Endothelial cell of umbilical vein (primary cell): ENCODE measurements around the gene CCNE1. TPM values are rescaled to one million over a fixed set of nuclear protein-coding genes. Genes with fewer than 3 reads are reported as not detected.

Experiments used
- BruUV-seq: library from RNA; stranded (reverse); fragments of 400-500 nt; replicated peaks from 2 replicates; lab custom pipeline; 2021; lab: Mats Ljungman, UMichigan
- CTCF ChIA-PET: fragments of 300-600, 350-600 bp; sonication (Branson Sonifier 250); formaldehyde crosslinking; loops from one replicate; lab custom pipeline; 2021; ENCODE audit warnings: antibody characterized with exemption, inconsistent platforms; lab: Charles Lee
- POLR2A ChIA-PET: fragments of 300-600, 350-600 bp; sonication (Branson Sonifier 250); formaldehyde crosslinking; loops from one replicate; lab custom pipeline; 2021; ENCODE audit warnings: antibody characterized with exemption, inconsistent platforms; lab: Charles Lee
- DNase-seq: peaks from one replicate; pipeline ENCODE4 v3.0.0-alpha.2; 2011; ENCODE audit warnings: low read depth, low spot score
- FAIRE-seq: peaks from 2 replicates; lab custom pipeline; 2011; peaks lifted over from hg19 to GRCh38; lab: Jason Lieb, UNC
- H2AFZ ChIP-seq: 2 replicates; pipeline ENCODE4 v1.6.0; 2012; ENCODE audit warnings: low read depth, low read length, control low read depth, inconsistent platforms
- H3K27ac ChIP-seq: 2 replicates; pipeline ENCODE4 v1.5.1; 2011; ENCODE audit warnings: low read depth, mild to moderate bottlenecking, control low read depth, low read length, moderate library complexity; ENCODE audit not compliant: insufficient read depth
- H3K27me3 ChIP-seq, 2 experiments: 2 replicates each; pipeline versions ENCODE4 v1.6.0 to v1.6.1; 2011; ENCODE audit warnings: low read length in 2 of 2, mixed read lengths in 1 of 2; ENCODE audit not compliant: control insufficient read depth in 2 of 2, insufficient read depth in 2 of 2
- H3K36me3 ChIP-seq, 2 experiments: 2 replicates in 1 of 2; 3 replicates in 1 of 2; pipeline ENCODE4 v1.5.1; 2011; ENCODE audit warnings: low read length in 2 of 2, mild to moderate bottlenecking in 1 of 2, moderate library complexity in 1 of 2; ENCODE audit not compliant: control insufficient read depth in 2 of 2, insufficient read depth in 2 of 2; ENCODE audit errors: extremely low read depth in 1 of 2
- H3K4me1 ChIP-seq: 3 replicates; pipeline ENCODE4 v1.5.1; 2011; ENCODE audit warnings: mild to moderate bottlenecking, low read length; ENCODE audit not compliant: control insufficient read depth, insufficient read depth; ENCODE audit errors: extremely low read depth
- H3K4me2 ChIP-seq: 2 replicates; pipeline ENCODE4 v1.6.1; 2011; ENCODE audit warnings: low read length, control low read depth, mixed read lengths; ENCODE audit not compliant: insufficient read depth
- H3K4me3 ChIP-seq, 3 experiments: fragments of 200-600 bp in 1 of 3; sonication (generic), shearing (Covaris generic) in 1 of 3; replicated peaks in 1 of 3; 2 replicates each; pipeline ENCODE4 v1.5.1; 2011 to 2016; ENCODE audit warnings: control low read depth in 3 of 3, low read length in 3 of 3, mild to moderate bottlenecking in 2 of 3, inconsistent platforms in 1 of 3, low read depth in 1 of 3, moderate library complexity in 1 of 3; ENCODE audit not compliant: insufficient read depth in 1 of 3
- H3K79me2 ChIP-seq: 2 replicates; pipeline ENCODE4 v1.6.0; 2012; ENCODE audit warnings: low read length, inconsistent platforms; ENCODE audit not compliant: control insufficient read depth, insufficient read depth
- H3K9ac ChIP-seq: replicated peaks from 2 replicates; pipeline ENCODE3; 2011; ENCODE audit warnings: low read length, control low read depth; ENCODE audit not compliant: insufficient read depth; ENCODE audit errors: extremely low read depth
- H3K9me1 ChIP-seq: replicated peaks from 3 replicates; pipeline ENCODE4 v1.6.0; 2011; ENCODE audit warnings: mild to moderate bottlenecking, low read length; ENCODE audit not compliant: control insufficient read depth, insufficient read depth; ENCODE audit errors: extremely low read depth
- H3K9me3 ChIP-seq: replicated peaks from 2 replicates; pipeline ENCODE4 v1.5.1; 2012; ENCODE audit warnings: low read length, inconsistent platforms; ENCODE audit not compliant: control insufficient read depth, insufficient read depth
- H4K20me1 ChIP-seq: replicated peaks from 2 replicates; pipeline ENCODE3; 2011; ENCODE audit warnings: mild to moderate bottlenecking, low read length; ENCODE audit not compliant: control insufficient read depth, insufficient read depth; ENCODE audit errors: extremely low read depth
- CTCF ChIP-seq, 2 donors: IDR thresholded peaks; 1 replicate in 1 of 2; 2 replicates in 1 of 2; pipeline ENCODE4 v1.5.1; 2011; ENCODE audit warnings: low read length in 2 of 2, mild to moderate bottlenecking in 2 of 2, moderate library complexity in 2 of 2, control low read depth in 1 of 2, inconsistent platforms in 1 of 2, low read depth in 1 of 2; ENCODE audit not compliant: insufficient read depth in 1 of 2; ENCODE audit errors: extremely low read depth in 1 of 2
- EZH2 ChIP-seq: IDR thresholded peaks from 2 replicates; pipeline ENCODE4 v1.6.1; 2012; ENCODE audit warnings: borderline replicate concordance, low read depth, mild to moderate bottlenecking, moderate library complexity, low read length, inconsistent platforms; ENCODE audit not compliant: severe bottlenecking
- GATA2 ChIP-seq: IDR thresholded peaks from 2 replicates; pipeline ENCODE4 v1.7.0; 2011; ENCODE audit warnings: low read depth, mild to moderate bottlenecking, moderate library complexity, mixed read lengths, low read length; ENCODE audit not compliant: insufficient read length, insufficient read depth
- MYC ChIP-seq: IDR thresholded peaks from one replicate; pipeline ENCODE4 v1.6.1; 2011; ENCODE audit warnings: mild to moderate bottlenecking, low read depth, low read length
- POLR2A ChIP-seq: IDR thresholded peaks from 2 replicates; pipeline ENCODE4 v1.6.1; 2012; ENCODE audit warnings: low read depth, mild to moderate bottlenecking, control low read depth, low read length
- dilution Hi-C: fragments of 300-500 bp; cut with MboI; formaldehyde crosslinking; loops from one replicate; pipeline ENCODE4 v1.15.0; 2019; ENCODE audit warnings: low sequenced_read_pairs; ENCODE audit not compliant: extremely low pct_ligation_motif_present
- intact Hi-C: fragments of 100-400 bp; cut with micrococcal nuclease; formaldehyde crosslinking; loops from one replicate; pipeline ENCODE4 v1.10.0; 2022
- polyA plus RNA-seq, 4 experiments: library from polyadenylated mRNA; depleted of rRNA in 3 of 4; stranded (reverse) in 3 of 4; unstranded in 1 of 4; fragments of >200 nt; gene quantifications; 2 replicates each; pipeline versions ENCODE4 v1.2.1 to v1.2.3, GENCODE V29; 2011 to 2012; ENCODE audit warnings: missing spikeins in 1 of 4
- total RNA-seq: library from RNA; stranded (reverse); gene quantifications from 2 replicates; pipeline ENCODE4 v1.2.3, GENCODE V29; 2021
- TF ChIP-seq, protein P1 (sequence below): IDR thresholded peaks from 2 replicates; pipeline ENCODE4 v1.6.1; 2011; ENCODE audit not compliant: insufficient read depth, insufficient read length

Gene CCNE1
- total and polyA plus RNA-seq, 2 donors (not counting 3 experiments of a cell fraction or from before 2014, with no cell fraction given): 8.3 to 10.1 TPM

DNA sequence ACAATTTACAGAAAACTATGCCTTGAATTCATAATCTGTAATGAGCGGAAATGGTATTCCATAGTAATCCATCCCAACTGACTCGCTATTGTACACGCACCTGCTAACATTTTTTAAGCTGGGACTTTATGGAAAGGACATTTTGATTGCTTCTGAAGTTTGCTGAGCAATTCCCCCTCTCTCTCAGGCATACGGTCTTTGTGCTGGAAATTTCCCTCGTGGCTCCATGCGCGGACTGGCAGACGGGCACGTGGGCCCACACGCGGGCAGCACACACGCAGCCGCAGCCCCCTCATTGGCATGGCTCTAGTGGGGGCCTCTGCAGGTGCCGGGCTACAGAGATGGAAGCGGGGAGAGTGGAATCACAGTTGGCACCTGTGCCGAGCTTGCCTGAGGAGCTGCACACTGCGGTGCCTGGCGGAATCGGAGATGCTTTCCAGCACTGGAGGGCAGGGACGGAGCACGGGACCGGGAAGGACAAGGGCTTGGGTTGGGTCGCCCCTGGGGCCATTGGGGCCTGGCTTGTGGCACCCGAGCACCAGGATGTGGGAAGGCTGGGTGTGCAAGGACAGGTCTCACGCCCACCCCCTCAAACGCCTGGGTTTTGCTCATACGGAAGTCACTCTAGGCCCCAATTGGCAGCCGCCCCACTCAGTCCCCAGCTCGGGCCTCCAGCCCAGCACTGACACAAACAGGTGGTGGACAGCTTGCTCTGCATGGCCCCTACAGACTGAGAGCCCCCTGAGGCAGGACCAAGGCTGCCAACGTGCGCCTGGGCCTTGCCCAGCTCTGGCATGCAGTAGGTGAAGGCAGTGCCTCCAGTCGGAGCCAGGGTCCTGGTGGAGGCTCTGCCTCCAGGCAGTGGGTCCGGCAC lies 30.2 kb upstream of the CCNE1 start:
- DNase-seq (no peak), FAIRE-seq (no peak)
- H3K9me3 ChIP-seq: no peaks in the 10 kb centered on the region
- no peak overlapping the region for H3K4me2 ChIP-seq
- no peak for TF ChIP-seq CTCF (IDR thresholded peaks at IDR 0.05; ENCODE audit: extremely low read depth in 1 of 2, insufficient read depth in 1 of 2, low read depth in 1 of 2, low read length in 2 of 2)
- TF ChIP-seq, protein P1, sequence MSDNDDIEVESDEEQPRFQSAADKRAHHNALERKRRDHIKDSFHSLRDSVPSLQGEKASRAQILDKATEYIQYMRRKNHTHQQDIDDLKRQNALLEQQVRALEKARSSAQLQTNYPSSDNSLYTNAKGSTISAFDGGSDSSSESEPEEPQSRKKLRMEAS: no peak
- TF ChIP-seq MYC: no peak
- TF ChIP-seq EZH2: no peak
- no peak for TF ChIP-seq POLR2A
- TF ChIP-seq GATA2: no peak
- H3K9me1 ChIP-seq: no peaks in the 10 kb centered on the region
- no peaks in the 10 kb centered on the region for H3K4me1 ChIP-seq
- ChIA-PET CTCF (no interaction called here), POLR2A (no interaction called here)
- intact Hi-C loops: no loop called here
- H3K27me3 ChIP-seq: no peaks in the 10 kb centered on the region
- no peak overlapping the region for H3K27ac ChIP-seq
- dilution Hi-C loops: no loop called here
- H2AFZ ChIP-seq: no peak overlapping the region
- H3K36me3 ChIP-seq: no peaks in the 10 kb centered on the region
- no peaks in the 10 kb centered on the region for H4K20me1 ChIP-seq
- no peaks in the 10 kb centered on the region for H3K79me2 ChIP-seq
- BruUV-seq: no TSS peak
- H3K9ac ChIP-seq: no peak overlapping the region
- no peak overlapping the region for H3K4me3 ChIP-seq
